WERI-Rb-1 (cell line): ENCODE measurements around the gene PEX10.
A peak's percentile ranks its signal among the peaks of the same experiment; 100 is the strongest.

Source experiments
- DNase-seq: peaks from one replicate; pipeline ENCODE4 v3.0.0-alpha.2; 2020
- H3K27ac ChIP-seq: fragments of 250-450 bp; sonication (Bioruptor Pico); 2 replicates; pipeline ENCODE4 v1.5.1; 2020; ENCODE audit warnings: mild to moderate bottlenecking, moderate library complexity
- H3K27me3 ChIP-seq: fragments of 250-450 bp; sonication (Bioruptor Pico); 2 replicates; pipeline ENCODE4 v1.5.1; 2021; ENCODE audit warnings: mild to moderate bottlenecking, low read depth, moderate library complexity; ENCODE audit not compliant: insufficient read depth, severe bottlenecking
- H3K36me3 ChIP-seq: fragments of 250-450 bp; sonication (Bioruptor Pico); 2 replicates; pipeline ENCODE4 v1.5.1; 2020; ENCODE audit warnings: mild to moderate bottlenecking, moderate library complexity
- H3K4me3 ChIP-seq: 2 replicates; pipeline ENCODE4 v1.5.1; 2011; ENCODE audit warnings: low read depth, mild to moderate bottlenecking, control low read depth, low read length
- H3K9me3 ChIP-seq: fragments of 250-450 bp; sonication (Bioruptor Pico); 2 replicates; pipeline ENCODE4 v1.5.1; 2021; ENCODE audit warnings: mild to moderate bottlenecking, moderate library complexity; ENCODE audit not compliant: severe bottlenecking
- CTCF ChIP-seq: IDR thresholded peaks from 2 replicates; pipeline ENCODE4 v1.5.1; 2011; ENCODE audit warnings: low read depth, mild to moderate bottlenecking, control low read depth, inconsistent platforms, low read length

The PEX10 gene

GRCh38 chr1:2376261-2376741 is 36.1 kb downstream of the PEX10 start:
- Histone ChIP-seq H3K27ac (no peak overlapping the region), H3K36me3 (no peaks in the 10 kb centered on the region; the same call in 1 of the 2 replicates), H3K9me3 (no peaks in the 10 kb centered on the region), H3K4me3 (no peak overlapping the region), H3K27me3 (no peaks in the 10 kb centered on the region)
- DNase-seq, result no peak
- no peak for TF ChIP-seq CTCF

GRCh38 chr1:2375923-2376260 is 36.5 kb downstream of the PEX10 start:
- Histone ChIP-seq H3K27ac (no peak overlapping the region), H3K27me3 (no peaks in the 10 kb centered on the region)

GRCh38 chr1:2375246-2375922 is 37.0 kb downstream of the PEX10 start:
- Histone ChIP-seq H3K27me3 (no peaks in the 10 kb centered on the region), H3K27ac (no peak overlapping the region)
- no peak for DNase-seq

More at GRCh38 chr1:2375923-2376260, 36.5 kb downstream of the PEX10 start:
- no peaks in the 10 kb centered on the region; the same call in 1 of the 2 replicates for H3K36me3 ChIP-seq
- TF ChIP-seq CTCF, result no peak
- H3K9me3 ChIP-seq, result no peaks in the 10 kb centered on the region
- no peak for DNase-seq
- no peak overlapping the region for H3K4me3 ChIP-seq

GRCh38 chr1:2374252-2375155 is 37.9 kb downstream of the PEX10 start:
- Histone ChIP-seq H3K36me3 (no peaks in the 10 kb centered on the region; the same call in 1 of the 2 replicates), H3K27ac (no peak overlapping the region), H3K4me3 (no peak overlapping the region), H3K9me3 (no peaks in the 10 kb centered on the region), H3K27me3 (no peaks in the 10 kb centered on the region)
- TF ChIP-seq CTCF, result no peak
- DNase-seq, result no peak

More at GRCh38 chr1:2375246-2375922, 37.0 kb downstream of the PEX10 start:
- no peaks in the 10 kb centered on the region for H3K9me3 ChIP-seq
- no peaks in the 10 kb centered on the region; the same call in 1 of the 2 replicates for H3K36me3 ChIP-seq
- no peak for TF ChIP-seq CTCF
- H3K4me3 ChIP-seq, result no peak overlapping the region

GRCh38 chr1:2373551-2374251 is 38.7 kb downstream of the PEX10 start:
- no peaks in the 10 kb centered on the region; the same call in 1 of the 2 replicates for H3K36me3 ChIP-seq
- H3K9me3 ChIP-seq, result no peaks in the 10 kb centered on the region
- H3K4me3 ChIP-seq, result no peak overlapping the region
- peak; percentile 35; the same call in 1 of the 2 replicates for TF ChIP-seq CTCF
- peak; percentile 5 for DNase-seq
- H3K27me3 ChIP-seq, result no peaks in the 10 kb centered on the region
- no peak overlapping the region for H3K27ac ChIP-seq
